Heart left ventricle (tissue), 16 donors: ENCODE data around the gene VPS4B. TPM values are rescaled to one million over a fixed set of nuclear protein-coding genes. Genes with fewer than 3 reads are reported as not detected.
A peak's percentile ranks its signal among the peaks of the same experiment; 100 is the strongest.

Experiments
- ATAC-seq, 4 donors: fragments of 200-7000 bp; cut with Tn5 transposase; one replicate each; pipeline ENCODE4 v1.9.1; 2020 to 2022; ENCODE audit warnings: moderate library complexity in 4 of 4, mild to moderate bottlenecking in 3 of 4, moderate number of reproducible peaks in 1 of 4
- DNase-seq, 5 donors: peaks; one replicate each; pipeline ENCODE4 v3.0.0-alpha.2; 2020
- H3K27ac ChIP-seq, 12 donors: fragments of 200-600 bp; sonication (generic) in 4 of 12; one replicate each; pipeline versions ENCODE4 v1.5.0 to v1.8.0; 2016 to 2022; ENCODE audit warnings: mild to moderate bottlenecking in 2 of 12
- H3K27me3 ChIP-seq, 9 donors: fragments of 200-600 bp; sonication (generic) in 2 of 9; one replicate each; pipeline versions ENCODE4 v1.5.1 to v1.8.0; 2016 to 2022; ENCODE audit warnings: mild to moderate bottlenecking in 3 of 9
- H3K36me3 ChIP-seq, 9 donors: fragments of 200-600 bp; sonication (generic) in 2 of 9; one replicate each; pipeline versions ENCODE4 v1.5.0 to v1.8.0; 2018 to 2022; ENCODE audit warnings: mild to moderate bottlenecking in 2 of 9
- H3K4me1 ChIP-seq, 12 donors: fragments of 200-600 bp; sonication (generic) in 4 of 12; one replicate each; pipeline versions ENCODE4 v1.5.0 to v1.8.0; 2016 to 2022; ENCODE audit warnings: mild to moderate bottlenecking in 3 of 12
- H3K4me3 ChIP-seq, 12 donors: fragments of 200-600 bp; sonication (generic) in 4 of 12; one replicate each; pipeline versions ENCODE4 v1.5.0 to v1.8.0; 2017 to 2022; ENCODE audit warnings: mild to moderate bottlenecking in 9 of 12, moderate library complexity in 4 of 12
- H3K9me3 ChIP-seq, 12 donors: fragments of 200-600 bp; sonication (generic) in 4 of 12; one replicate each; pipeline versions ENCODE4 v1.5.0 to v1.8.0; 2016 to 2022; ENCODE audit warnings: mild to moderate bottlenecking in 1 of 12
- CTCF ChIP-seq, 12 donors: fragments of 200-600 bp; sonication (generic) in 4 of 12; IDR thresholded peaks; one replicate each; pipeline versions ENCODE4 v1.5.0 to v1.8.0; 2018 to 2022; ENCODE audit warnings: antibody characterized with exemption in 12 of 12, mild to moderate bottlenecking in 5 of 12
- POLR2A ChIP-seq, 2 donors: fragments of 450-650 bp; IDR thresholded peaks; one replicate each; pipeline ENCODE4 v1.6.1; 2017; ENCODE audit warnings: antibody characterized with exemption in 2 of 2, mild to moderate bottlenecking in 2 of 2, moderate library complexity in 2 of 2
- WGBS, 4 donors: extraction: QIAGEN DNeasy Blood & Tissue Kit in 2 of 4; methylation state at CpG; one replicate each; pipeline versions ENCODE4 v1.1.5 to v1.1.7; 2013 to 2018; 5-methylcytosine and 5-hydroxymethylcytosine counted together
- intact Hi-C, 10 donors: fragments of 100-400 bp; cut with DNase I; formaldehyde crosslinking; loops; one replicate each; pipeline versions ENCODE4 v1.11.1 to v1.14.2; 2022
- polyA plus RNA-seq, 2 donors: library from polyadenylated mRNA; stranded (reverse); fragments of 200-250 nt; gene quantifications; one replicate each; pipeline ENCODE4 v1.2.3, GENCODE V29; 2013
- total RNA-seq, 9 donors: library from RNA; depleted of rRNA in 2 of 9; stranded (reverse); fragments of >200 nt in 2 of 9; fragmentation: NEBNext Ultra II Directional in 3 of 9; extraction: Animal tissue kit (Norgen Biotek cat#: 25700) in 3 of 9; gene quantifications; one replicate each; pipeline versions ENCODE4 v1.1.0 to v1.2.4, GENCODE V29; 2016 to 2023
- donor health status: ischemic (EF 13 %, LVEDD 7.1; RV severe dilation, severe dysfunction).
- donor health status: healthy with polysubstance abuse.
- donor health status: DM: no; HTN: yes; CAD: no.
- donor health status: DM: no; HTN: no; CAD: no.
- donor health status: ischemic (EF 25% LVEDD 6.9; RV normal size, moderate dysfunction).
- donor health status: ischemic (EF 25% LVEDD 5.7; RV mildly dilated, moderate dysfunction).
- donor health status: healthy.
- donor health status: DM: yes; HTN: yes; CAD: no.
- donor health status: ischemic (EF 35%, LVEDD 5.7; RV mildly dilated, moderate dysfunction).
- donor health status: nonischemic (EF 11% LVEDD 7.7; RV severe dilation, severe dysfunction).
- donor health status: DM: yes; HTN: yes; CAD: no.
- donor health status: PGD.
- donor health status: ischemic (EF 29% LVEDD 5.4; RV normal size, mild dysfunction).
- donor health status: nonischemic (EF 23%, LVEDD 6.1; RV moderate dilation, normal function).

The VPS4B gene
- total and polyA plus RNA-seq, 11 donors: 4.2 to 40.0 (median 18.7) TPM

GRCh38 chr18:63440219-63440618 is 17.9 kb upstream of the VPS4B start:
- WGBS, 4 donors: 0 to 38% (median 12%) methylated on average over 1 of the region's 1 CpG
- intact Hi-C loops: loop anchor here in 2 of 10 donors (5.0 kb wide), 2 partner anchors 418 to 423 kb away; no protein-coding TSS in a partner anchor
- Histone ChIP-seq H3K27ac (no peak overlapping the region), H3K36me3 (no peaks in the 10 kb centered on the region), H3K4me1 (peaks cover 0 to 18% (median 0%) of the 10 kb centered on the region in 12 donors), H3K27me3 (no peaks in the 10 kb centered on the region), H3K9me3 (no peaks in the 10 kb centered on the region), H3K4me3 (no peak overlapping the region)
- TF ChIP-seq POLR2A (IDR thresholded peaks at IDR 0.05) (no peak), CTCF (IDR thresholded peaks at IDR 0.05) (no peak)
- ATAC-seq (peak in 3 of 4 donors; percentile 36 to 48 (median 46)), DNase-seq (peak in 2 of 5 donors; percentile 33 to 45)

GRCh38 chr18:63439334-63439733 is 17.1 kb upstream of the VPS4B start:
- Histone ChIP-seq H3K27me3 (no peaks in the 10 kb centered on the region), H3K27ac (no peak overlapping the region), H3K4me3 (no peak overlapping the region), H3K36me3 (no peaks in the 10 kb centered on the region), H3K9me3 (no peaks in the 10 kb centered on the region), H3K4me1 (peaks cover 0 to 9% (median 0%) of the 10 kb centered on the region in 12 donors)
- WGBS, 4 donors: 1 to 4% (median 3%) methylated on average over 6 of the region's 6 CpGs
- no peak for TF ChIP-seq POLR2A (IDR thresholded peaks at IDR 0.05)
- peak; percentile 57 to 85 (median 78) for TF ChIP-seq CTCF (IDR thresholded peaks at IDR 0.05)
- peak in 1 of 5 donors; percentile 32 for DNase-seq
- peak; percentile 33 to 76 (median 63) for ATAC-seq
- intact Hi-C loops: loop anchor here (1.0 to 10.0 kb wide), 8 partner anchors 92 to 423 kb away; no protein-coding TSS in a partner anchor

- WGBS, 4 donors: 58 to 93% (median 61%) methylated on average over 2 of the region's 2 CpGs
- no peak overlapping the region for H3K27ac ChIP-seq
- no peaks in the 10 kb centered on the region for H3K36me3 ChIP-seq
- no peak overlapping the region for H3K4me3 ChIP-seq
- DNase-seq: no peak
- H3K4me1 ChIP-seq: peaks cover 0 to 6% (median 0%) of the 10 kb centered on the region in 12 donors
- ATAC-seq: no peak
- no peaks in the 10 kb centered on the region for H3K27me3 ChIP-seq
- no peak for TF ChIP-seq POLR2A (IDR thresholded peaks at IDR 0.05)
- H3K9me3 ChIP-seq: no peaks in the 10 kb centered on the region
- intact Hi-C loops: loop anchor here (2.0 to 10.0 kb wide), 7 partner anchors 91 to 421 kb away; no protein-coding TSS in a partner anchor
These were observed 15.9 kb upstream of the VPS4B start for GRCh38 chr18:63438181-63438580.

- H3K4me3 ChIP-seq: no peak overlapping the region
- H3K36me3 ChIP-seq: no peaks in the 10 kb centered on the region
- intact Hi-C loops: loop anchor here in 5 of 10 donors (10.0 kb wide), 2 partner anchors 299 to 309 kb away; no protein-coding TSS in a partner anchor
- peaks cover 0 to 4% (median 0%) of the 10 kb centered on the region in 9 donors for H3K27me3 ChIP-seq
- peak; percentile 20 to 70 (median 48) for ATAC-seq
- H3K27ac ChIP-seq: peak overlapping the region in 1 of 12 donors; percentile 60
- peak in 1 of 5 donors; percentile 18 for DNase-seq
- TF ChIP-seq CTCF (IDR thresholded peaks at IDR 0.05): no peak
- no peak for TF ChIP-seq POLR2A (IDR thresholded peaks at IDR 0.05)
- no peaks in the 10 kb centered on the region for H3K9me3 ChIP-seq
- 38 to 60% (median 47%) methylated on average over 4 of the region's 4 CpGs for WGBS, 4 donors
- H3K4me1 ChIP-seq: no peaks in the 10 kb centered on the region
These were observed 11.1 kb upstream of the VPS4B start for GRCh38 chr18:63433334-63433866.
